ENCODE data around the gene ACAA1. TPM values are rescaled to one million over a fixed set of nuclear protein-coding genes. Genes with fewer than 3 reads are reported as not detected.

Gene ACAA1
- total and polyA plus RNA-seq, 2 experiments from 2014 or later: 21.4 to 26.6 TPM

Small RNA genes lying within 50 kb of the gene (small RNA-seq; reads per million reads assigned to genes)
- not detected for gene RF00019 (ENCODE audit: low replicate concordance)

Other genes starting within 250 kb of the ACAA1 start
- gene VILL, start 146.3 kb downstream of the ACAA1 start, total RNA-seq (2014; rRNA removed; shearing (Covaris generic)): 4.2 and 9.8 TPM in 2 replicates
- gene VILL, start 146.3 kb downstream of the ACAA1 start, polyA plus RNA-seq (2016; fragmentation: Nextera tagmentation; extraction: Ambion mirVana): 2.7 and 3.4 TPM in 2 replicates
- gene PLCD1, start 107.5 kb downstream of the ACAA1 start, total RNA-seq (2014; rRNA removed; shearing (Covaris generic)): 21.3 and 24.4 TPM in 2 replicates
- 15.3 and 16.0 TPM in 2 replicates for gene PLCD1, start 107.5 kb downstream of the ACAA1 start, polyA plus RNA-seq (2016; fragmentation: Nextera tagmentation; extraction: Ambion mirVana)
- 0.19 and 0.31 TPM in 2 replicates for gene DLEC1, start 97.9 kb downstream of the ACAA1 start, total RNA-seq (2014; rRNA removed; shearing (Covaris generic))
- 0.66 and 0.71 TPM in 2 replicates for gene DLEC1, start 97.9 kb downstream of the ACAA1 start, polyA plus RNA-seq (2016; fragmentation: Nextera tagmentation; extraction: Ambion mirVana)
- gene MYD88, start 1.5 kb upstream of the ACAA1 start, total RNA-seq (2014; rRNA removed; shearing (Covaris generic)): 26.0 and 42.6 TPM in 2 replicates
- gene MYD88, start 1.5 kb upstream of the ACAA1 start, polyA plus RNA-seq (2016; fragmentation: Nextera tagmentation; extraction: Ambion mirVana): 14.4 and 15.5 TPM in 2 replicates
- gene OXSR1, start 28.4 kb upstream of the ACAA1 start, total RNA-seq (2014; rRNA removed; shearing (Covaris generic)): 39.3 and 41.1 TPM in 2 replicates
- 15.5 and 16.0 TPM in 2 replicates for gene OXSR1, start 28.4 kb upstream of the ACAA1 start, polyA plus RNA-seq (2016; fragmentation: Nextera tagmentation; extraction: Ambion mirVana)
- gene SLC22A13, start 128.7 kb upstream of the ACAA1 start, total RNA-seq (2014; rRNA removed; shearing (Covaris generic)): 0.47 and 0.66 TPM in 2 replicates
- gene SLC22A13, start 128.7 kb upstream of the ACAA1 start, polyA plus RNA-seq (2016; fragmentation: Nextera tagmentation; extraction: Ambion mirVana): 0.13 and 0.26 TPM in 2 replicates
- not detected in 2 replicates for gene SLC22A14, start 145.2 kb upstream of the ACAA1 start, total RNA-seq (2014; rRNA removed; shearing (Covaris generic))
- not detected in 2 replicates for gene SLC22A14, start 145.2 kb upstream of the ACAA1 start, polyA plus RNA-seq (2016; fragmentation: Nextera tagmentation; extraction: Ambion mirVana)
- 3.0 and 3.3 TPM in 2 replicates for gene XYLB, start 209.7 kb upstream of the ACAA1 start, total RNA-seq (2014; rRNA removed; shearing (Covaris generic))
- gene XYLB, start 209.7 kb upstream of the ACAA1 start, polyA plus RNA-seq (2016; fragmentation: Nextera tagmentation; extraction: Ambion mirVana): 1.6 and 2.3 TPM in 2 replicates

Measured in GM23338 (cell line).